Dedifferentiated amniotic fluid mesenchymal stem cell (primary cell): Measurements from ENCODE around the gene MTMR10.

Experiments used
- DNase-seq: peaks from one replicate; pipeline ENCODE4 v3.0.0-alpha.2; 2016; ENCODE audit errors: extremely low spot score

The MTMR10 gene

DNA sequence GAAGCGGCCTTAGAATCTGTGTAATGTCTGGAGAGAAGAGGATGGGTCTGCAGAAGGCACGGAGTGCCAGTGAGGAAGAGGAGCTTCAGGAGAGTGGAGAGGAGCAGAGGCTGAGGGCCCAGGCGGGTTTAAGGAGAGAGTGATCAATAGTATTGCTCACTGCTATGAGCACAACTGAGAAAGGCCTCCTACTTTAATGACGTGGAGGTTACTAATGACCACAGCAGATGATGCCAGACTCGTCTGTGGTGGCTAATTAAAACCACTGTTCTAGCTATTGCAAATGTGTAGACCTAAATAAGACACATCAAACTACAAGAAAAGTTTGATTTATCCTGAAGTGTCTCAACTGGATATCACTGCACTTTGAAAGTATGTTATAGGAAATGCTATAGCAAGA is 33.2 kb downstream of the MTMR10 start:
- DNase-seq, result no peak

DNA sequence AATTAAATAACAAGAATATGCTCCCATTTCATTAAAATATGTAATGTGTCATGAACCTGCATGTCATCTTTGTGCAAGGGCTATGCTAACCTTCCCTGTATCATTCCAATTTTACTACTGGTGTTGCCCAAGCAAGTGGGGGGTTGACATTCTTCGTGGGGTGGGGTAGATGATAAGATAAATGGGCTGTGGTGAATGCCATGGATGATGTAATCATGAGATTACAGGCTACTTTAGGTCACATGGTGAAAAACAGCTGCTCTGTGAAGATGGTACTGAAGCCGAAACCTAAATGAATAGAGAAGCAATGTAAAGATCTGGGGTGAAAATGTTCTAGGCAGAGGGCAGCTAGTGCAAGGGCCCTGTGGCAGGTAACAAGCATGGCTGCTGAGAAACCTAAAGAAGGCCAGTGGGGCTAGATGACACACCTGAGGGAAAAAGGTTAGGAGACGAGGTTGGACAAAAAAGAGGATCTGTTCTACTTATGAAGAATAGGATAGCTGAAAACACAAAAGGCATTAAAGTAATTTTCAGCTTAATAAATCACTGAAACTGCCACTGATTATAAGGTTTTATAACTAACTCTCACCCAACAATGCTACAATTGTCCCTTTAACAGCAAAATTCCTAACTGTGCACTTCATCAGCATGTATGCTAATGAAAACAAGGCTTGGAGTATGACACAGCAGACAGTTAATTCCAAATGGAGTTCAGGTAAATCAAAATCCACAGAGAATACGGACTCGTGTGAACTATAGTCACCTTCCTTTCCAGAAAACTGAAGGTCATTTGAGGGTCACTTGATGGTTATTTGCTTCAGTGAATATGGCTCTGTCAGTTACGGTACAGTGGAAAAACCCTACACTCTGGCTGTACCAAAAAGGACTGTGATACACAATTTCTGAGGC is 35.0 kb downstream of the MTMR10 start:
- no peak for DNase-seq

DNA sequence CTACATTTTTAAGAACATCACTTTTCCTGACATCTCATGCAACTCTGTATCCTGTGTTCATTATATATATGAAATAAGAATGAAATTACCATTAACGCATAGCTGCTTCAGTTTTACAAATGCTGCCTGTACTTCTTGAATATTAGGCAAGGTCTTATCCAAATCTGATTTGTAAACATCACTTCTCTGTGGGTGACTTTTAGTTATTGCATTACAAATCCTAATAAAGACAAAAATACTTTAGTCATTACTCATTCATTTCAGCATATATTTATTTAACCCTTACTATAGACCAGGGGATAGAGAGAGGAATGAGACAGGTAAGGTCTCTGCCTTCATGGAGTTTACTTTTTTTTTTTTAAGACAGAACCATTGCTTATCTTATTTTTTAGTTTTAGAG is 36.8 kb downstream of the MTMR10 start:
- DNase-seq, result no peak

DNA sequence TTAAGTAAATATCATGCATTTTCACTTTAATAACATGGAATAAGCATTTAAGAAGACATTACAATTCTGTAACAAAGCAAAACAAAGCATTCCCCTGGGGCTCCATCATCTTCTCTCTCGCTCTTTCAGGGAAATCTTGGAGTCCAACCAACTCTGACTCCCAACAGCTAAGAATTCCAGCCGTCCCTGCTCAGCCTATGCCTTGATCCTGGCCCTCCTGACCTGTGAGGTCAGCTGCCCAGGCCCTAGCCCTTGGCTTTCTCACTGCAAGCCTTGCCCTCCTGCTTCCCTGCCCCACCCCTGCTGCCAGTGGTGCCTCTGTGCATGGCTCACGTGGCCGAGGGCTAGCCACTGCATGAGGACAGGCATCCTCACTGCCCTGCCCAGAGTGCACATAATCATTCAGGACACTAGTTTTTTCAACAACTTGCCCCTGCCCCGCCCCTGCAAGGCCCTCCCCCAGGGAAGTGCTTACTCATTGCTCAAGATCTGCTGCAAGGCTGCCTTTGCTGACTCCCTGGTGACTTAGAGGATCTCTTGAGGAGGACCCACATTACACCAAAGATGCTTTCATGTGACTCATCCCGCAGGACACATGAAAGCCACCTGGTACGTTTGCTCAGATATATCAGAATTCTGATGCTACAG is 37.6 kb downstream of the MTMR10 start:
- DNase-seq, result peak; percentile 65

DNA sequence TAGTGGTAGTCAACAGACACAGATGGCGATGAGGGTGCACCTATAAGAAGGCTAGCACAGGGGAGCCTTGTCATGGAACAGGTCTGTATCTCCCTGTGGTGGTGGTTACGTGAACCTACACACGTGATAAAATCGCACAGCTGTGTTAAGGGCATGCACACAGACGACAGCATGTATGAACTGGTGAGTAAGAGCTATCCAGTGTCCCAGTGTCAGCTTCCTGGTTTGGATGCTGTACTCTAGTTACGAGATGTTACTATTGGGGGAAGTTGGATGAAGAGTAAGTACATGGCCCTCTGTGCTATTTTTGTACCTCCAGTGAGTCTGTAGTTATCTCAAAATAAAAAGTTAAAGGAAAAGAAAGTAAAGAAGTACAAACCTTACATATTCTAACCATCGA is 38.2 kb downstream of the MTMR10 start:
- DNase-seq, result no peak

DNA sequence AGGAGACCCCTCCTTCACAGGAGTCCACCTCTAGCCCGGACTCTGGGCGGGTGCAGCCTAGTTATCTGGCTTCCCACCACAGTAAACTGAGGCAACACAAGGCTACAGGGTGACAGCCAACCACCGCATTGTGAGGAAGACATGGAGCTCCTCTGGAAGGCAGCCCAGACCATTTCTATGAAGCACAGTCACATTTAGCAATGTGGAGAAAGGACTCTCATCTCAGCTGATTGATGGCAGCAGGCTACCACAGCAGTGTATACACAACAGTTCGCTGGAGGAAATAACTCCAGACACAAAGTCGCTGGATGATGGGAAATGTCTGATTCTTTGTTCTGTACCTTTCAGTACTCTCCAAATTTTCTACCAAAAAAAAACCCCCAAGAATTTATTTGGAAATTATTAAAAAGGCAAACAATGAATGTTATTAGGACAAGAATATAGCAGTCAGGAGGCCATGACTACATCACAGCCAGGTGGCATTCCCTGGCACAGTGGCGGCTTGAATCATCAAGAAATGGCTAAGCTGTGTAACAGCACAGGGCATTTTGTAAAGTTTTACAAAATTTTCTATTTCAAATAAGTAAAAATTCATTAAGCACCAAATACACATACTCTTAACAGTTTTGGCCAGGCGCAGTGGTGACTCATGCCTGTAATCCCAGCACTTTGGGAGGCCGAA is 47.6 kb downstream of the MTMR10 start:
- no peak for DNase-seq

DNA sequence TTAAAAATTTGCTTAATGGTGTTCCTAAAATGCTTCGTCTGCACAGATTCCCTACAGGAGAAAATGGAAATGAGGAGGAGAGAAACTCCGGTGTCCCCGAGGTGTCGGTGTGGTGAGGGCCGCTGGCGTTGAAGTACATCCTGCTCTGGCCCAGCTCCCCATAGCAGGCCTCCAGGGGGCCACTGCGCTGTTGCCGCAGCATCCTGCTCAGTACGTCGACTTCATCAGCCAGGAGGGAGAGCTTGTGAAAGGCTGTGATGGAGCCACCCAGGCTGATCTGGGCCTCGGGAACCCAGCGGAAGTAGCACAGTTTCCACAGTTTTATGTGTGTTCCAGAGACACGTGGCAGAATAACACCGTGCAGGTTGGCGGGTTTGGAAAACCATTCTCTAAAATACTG is 49.9 kb downstream of the MTMR10 start:
- DNase-seq, result no peak

DNA sequence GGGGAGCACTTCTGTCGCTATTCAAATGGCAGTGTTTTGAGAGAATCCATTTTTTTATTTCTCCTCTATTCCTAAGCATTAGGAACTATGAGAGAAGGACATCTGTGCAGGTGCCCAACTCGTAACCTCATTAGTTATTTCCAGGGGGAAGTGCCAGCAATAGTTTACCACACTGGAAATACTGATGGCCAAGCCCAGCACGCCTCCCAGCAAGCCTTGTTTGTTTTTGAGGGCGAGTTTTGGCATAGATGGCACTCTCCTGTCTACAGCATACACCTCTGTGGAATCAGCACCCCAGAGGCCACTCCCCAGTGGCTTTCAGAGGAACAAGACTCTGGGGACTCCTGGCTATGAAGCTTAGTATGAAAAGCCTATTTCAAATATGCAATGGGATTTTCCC is 51.1 kb downstream of the MTMR10 start:
- no peak for DNase-seq

DNA sequence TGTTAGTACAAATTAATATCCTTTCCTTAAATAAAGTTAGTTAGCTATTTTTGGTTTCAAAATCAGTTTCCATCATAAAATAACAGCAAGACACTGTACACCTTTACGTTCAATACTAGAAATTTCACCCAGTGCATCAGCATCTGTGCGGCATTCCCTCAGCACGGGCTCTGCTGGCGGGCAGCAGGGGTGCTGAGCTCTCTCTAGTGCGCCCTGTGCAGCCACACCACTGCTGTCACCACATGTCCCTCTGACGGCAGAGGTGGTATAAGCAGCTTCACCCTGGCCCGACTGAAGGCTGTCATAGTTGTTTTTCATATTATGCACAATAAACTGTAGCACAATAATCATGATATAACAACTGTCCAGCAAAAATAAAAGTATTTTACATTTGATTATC is 52.3 kb downstream of the MTMR10 start:
- no peak for DNase-seq

DNA sequence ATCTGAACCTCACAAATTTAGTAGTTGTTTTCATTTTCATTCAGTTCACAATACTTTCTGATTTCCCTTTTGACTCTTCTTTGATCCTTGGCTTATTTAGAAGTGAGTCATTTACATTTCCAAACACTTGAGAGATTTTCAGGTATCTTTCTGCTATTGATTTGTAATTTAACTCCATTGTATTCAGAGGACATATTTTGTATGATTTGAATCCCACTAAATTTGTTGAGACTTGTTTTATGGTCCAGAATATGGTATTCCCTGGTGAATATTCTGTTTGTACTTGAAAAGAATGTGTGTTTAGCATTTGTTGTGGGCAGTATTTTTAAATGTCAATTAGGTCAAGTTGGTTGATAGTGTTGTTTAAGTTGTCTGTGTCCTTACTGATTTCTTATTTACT is 58.1 kb downstream of the MTMR10 start:
- no peak for DNase-seq

DNA sequence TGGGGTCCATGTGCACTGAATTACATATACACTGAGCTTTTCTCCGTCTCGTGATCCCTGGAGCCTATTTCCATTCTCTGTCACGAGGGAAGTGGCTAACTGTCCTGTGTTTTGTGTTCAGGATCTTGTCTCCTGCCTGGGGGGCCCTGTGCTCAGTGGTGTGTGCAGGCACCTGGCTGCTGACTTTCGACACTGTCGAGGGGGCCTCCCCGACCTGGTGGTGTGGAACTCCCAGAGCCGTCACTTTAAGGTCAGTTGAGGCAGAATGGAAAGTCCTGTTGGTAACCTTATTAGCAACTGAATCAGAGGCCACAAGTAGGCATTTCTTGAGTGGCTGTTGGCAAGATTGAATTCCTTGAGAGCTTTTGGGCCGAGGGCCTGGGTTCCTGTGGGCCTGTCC is 61.0 kb downstream of the MTMR10 start:
- DNase-seq, result no peak

DNA sequence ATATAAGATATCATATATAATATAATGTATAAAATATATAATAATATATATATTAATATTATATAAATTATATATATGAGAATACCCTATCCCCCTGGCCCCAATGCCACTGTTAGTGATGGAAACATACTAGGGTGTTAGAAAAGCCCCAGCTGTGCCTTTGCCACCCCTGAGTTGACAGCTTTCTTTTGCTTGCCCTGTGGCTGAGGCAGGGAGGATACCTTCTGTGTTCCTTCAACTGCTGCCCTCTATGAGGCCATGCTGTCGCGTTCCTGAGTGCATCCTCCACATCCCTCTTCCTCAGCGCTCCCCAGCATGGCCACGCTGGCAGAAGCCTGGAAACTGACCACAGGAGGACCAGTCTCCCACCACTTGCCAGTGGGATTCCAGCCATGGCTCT is 61.4 kb downstream of the MTMR10 start:
- DNase-seq, result no peak

DNA sequence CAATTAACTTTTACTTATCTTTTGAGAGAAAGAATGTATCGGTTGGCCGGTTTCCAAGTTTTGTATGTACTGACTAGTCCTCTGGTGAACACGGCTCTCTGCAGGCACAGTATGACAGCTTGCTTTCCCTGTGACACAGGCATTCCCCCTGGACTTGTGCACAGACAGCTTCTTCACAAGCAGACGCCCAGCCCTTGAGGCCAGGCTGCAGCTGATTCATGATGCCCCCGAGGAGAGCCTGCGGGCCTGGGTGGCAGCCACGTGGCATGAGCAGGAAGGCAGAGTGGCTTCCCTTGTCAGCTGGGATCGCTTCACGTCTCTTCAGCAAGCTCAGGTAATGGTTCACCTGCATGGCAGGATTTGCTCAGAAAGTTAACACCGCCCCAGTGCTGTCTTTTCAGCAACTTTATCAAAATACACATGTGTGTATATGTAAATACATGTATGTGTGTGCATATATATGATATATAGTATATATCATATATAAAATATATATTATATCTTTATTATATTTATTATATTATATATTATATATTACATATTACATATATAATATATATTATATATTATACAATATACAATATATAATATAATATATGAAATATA is 62.3 kb downstream of the MTMR10 start:
- DNase-seq, result no peak

DNA sequence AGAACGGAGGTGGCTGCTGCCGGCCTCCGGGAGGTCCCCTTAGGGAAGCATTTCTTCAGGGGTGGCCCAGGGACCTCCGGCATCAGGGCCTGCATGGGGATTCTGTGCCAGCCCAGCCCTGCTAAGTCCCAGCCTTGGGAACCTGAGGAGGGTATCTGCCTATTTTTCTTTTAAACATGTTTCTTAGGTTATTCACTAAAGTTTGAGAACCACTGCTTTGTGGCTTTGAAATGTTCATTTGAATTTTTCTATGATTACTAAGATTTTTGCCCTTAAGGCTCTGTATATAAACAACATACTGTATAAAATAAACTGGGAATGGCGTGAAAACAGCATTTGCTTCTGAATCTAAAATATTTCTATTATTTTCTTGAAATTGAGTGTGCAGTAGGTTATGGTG is 63.4 kb downstream of the MTMR10 start:
- no peak for DNase-seq

DNA sequence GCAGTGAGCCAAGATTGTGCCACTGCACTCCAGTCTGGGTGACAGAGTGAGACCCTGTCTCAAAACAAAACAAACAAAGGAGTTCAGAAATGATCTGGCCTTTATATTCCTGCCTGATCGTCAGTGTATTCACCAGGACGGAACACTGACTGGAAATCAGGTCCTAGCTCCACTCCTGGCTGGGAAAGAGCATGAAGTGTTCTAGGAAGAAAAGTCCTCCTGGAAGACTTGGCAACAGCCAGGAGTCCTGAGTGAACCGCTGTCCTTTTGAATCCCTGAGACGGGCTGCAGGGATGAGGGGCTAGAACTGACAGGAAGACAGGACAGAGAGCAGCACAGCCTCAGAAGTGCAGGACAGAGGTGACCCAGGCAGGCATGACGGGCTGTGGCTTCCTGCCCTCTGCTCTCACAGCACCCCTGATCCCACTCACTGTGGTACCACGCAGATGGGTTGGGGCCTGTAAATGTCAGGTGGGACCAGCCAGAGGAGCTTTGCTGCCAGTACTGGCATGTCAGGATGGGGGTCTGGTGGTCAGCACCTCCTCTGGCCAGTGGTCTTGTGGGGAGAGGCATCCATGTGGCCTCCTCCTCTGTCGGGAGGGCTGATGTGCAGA is 64.2 kb downstream of the MTMR10 start:
- no peak for DNase-seq

DNA sequence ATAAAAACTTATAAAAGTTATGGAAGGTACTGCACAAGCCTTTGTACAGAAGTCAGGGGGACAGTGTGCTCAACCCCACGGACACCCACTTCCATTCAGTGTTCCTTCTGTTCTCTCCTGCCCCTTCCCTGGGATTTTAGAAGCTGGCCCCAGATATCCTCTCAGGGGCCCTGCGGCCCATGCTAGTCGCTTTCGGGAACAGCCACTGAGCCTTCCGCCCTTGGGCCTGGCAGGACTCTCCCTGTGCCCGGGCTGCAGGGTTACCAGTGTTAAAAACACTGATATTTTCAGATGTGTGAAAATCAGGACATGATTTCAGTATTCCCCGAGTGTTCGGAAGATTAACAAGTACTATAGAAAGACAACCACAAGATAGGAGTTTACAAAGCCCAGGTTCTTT is 65.3 kb downstream of the MTMR10 start:
- DNase-seq, result no peak

DNA sequence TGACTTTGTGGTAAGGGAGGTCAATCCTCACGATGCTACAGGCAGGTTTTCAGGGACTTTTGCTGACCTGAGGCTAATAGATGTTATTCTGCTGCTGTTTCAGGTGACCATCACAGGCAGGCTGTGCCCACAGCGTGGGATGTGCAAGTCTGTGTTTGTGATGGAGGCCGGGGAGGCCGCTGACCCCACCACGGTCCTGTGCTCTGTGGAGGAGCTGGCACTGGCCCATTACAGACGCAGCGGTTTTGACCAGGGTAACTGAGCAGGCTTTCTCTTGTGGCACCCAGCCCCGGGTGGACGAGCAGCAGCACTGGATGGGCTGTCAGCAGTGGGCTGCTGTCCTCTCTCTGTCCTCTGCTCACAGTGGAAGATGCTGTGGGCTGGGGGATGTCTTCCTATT is 65.7 kb downstream of the MTMR10 start:
- DNase-seq, result no peak

DNA sequence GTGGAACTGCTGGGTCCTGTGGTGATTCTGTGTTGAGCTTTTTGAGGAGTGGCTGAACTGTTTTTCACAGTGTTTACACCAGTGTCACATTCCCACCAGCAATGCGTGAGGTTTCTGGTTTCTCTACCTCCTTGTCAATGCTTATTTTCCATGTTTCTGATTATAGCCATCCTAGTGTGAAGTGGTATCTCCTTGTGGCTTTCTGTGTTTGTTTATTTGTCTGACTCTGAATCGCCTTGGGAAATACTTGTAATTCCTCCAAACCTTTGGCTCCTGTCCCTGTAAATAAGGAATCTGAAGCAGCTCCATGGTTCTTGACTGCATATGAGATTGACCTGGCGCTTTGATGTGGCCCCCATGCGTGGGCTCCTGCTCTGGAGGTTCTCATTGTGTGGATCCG is 67.1 kb downstream of the MTMR10 start:
- peak; percentile 29 for DNase-seq

DNA sequence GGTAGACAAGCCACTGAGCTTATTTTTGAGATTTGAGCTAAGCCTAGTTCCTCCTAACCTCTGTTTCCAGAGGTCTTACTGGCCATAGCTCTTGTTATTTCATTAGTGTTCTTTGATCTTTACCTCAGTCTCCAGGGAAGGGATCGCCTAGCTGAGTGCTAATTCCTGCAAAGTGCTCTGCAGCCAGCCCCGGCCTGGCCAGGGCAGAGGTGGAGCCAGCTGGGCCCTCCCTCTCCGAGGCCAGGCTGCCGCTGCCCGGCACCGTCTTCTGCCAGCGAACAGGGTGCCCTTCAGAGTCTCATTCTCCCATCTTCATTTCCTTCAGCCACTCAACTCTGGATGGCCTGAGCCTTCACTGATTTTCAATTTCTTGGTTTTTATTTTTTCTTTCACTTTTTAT is 68.0 kb downstream of the MTMR10 start:
- DNase-seq, result no peak

DNA sequence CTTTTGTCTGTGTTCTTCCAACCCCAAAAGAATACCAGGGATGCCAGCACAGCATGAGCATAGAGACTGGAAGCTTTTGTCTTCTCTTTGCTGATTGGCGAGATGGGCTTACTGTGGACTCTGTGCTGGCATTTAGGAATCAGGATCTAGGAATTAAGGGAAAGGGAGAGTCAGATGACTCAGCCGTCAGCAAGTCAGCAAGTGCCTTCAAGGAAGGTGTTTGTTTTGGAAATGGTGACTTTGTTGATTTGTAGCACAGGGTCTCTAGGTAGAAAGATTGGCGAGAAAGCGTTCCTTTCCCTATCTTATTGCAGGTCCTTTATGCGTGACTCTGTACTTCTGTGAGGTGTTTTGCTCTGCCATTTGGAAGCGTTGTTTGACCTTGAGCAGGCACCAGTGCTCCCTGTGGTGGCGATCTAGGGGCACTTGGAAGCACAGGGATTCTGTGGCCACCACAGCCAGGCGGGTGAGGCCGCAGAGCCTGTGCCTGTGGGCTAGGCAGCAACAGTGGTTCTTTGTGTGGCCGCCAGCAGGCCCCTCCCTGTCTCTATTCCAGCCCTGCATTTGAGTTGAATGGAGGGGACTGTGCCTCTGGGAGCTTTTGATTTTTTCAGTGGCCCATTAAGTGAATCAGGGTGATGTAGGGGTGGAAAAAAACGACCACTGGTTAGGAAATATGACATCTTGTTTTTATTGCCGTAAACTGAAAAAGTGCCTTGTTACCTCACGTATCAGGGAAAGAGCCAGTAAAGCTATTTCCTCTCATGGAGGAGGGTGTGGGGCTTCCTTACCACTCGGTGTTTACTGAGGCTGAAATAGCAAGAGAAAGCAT is 68.7 kb downstream of the MTMR10 start:
- peak; percentile 72 for DNase-seq
